ENCODE results near the gene GBX1.

Gene GBX1

GRCh38 chr7:151148319-151149259 lies 18.9 kb downstream of the GBX1 start:
- in situ Hi-C loops (cut with HindIII; ENCODE audit: low sequenced_read_pairs) = no loop called here
- no peak for TF ChIP-seq CTCF (IDR thresholded peaks at IDR 0.05; ENCODE audit: low read depth, low read length, missing control alignments)
- H3K4me3 ChIP-seq (ENCODE audit: low read depth, low read length) = no peak overlapping the region
- DNase-seq (ENCODE audit: low read depth) = no peak

- DNase-seq (ENCODE audit: low read depth) = no peak
- no peak overlapping the region for H3K4me3 ChIP-seq (ENCODE audit: low read depth, low read length)
- in situ Hi-C loops (cut with HindIII; ENCODE audit: low sequenced_read_pairs) = no loop called here
- no peak for TF ChIP-seq CTCF (IDR thresholded peaks at IDR 0.05; ENCODE audit: low read depth, low read length, missing control alignments)
Measured at GRCh38 chr7:151146761-151147160, 20.7 kb downstream of the GBX1 start.

GRCh38 chr7:151144387-151144786 lies 23.1 kb downstream of the GBX1 start:
- no peak overlapping the region for H3K4me3 ChIP-seq (ENCODE audit: low read depth, low read length)
- TF ChIP-seq CTCF (IDR thresholded peaks at IDR 0.05; ENCODE audit: low read depth, low read length, missing control alignments) = no peak
- in situ Hi-C loops (cut with HindIII; ENCODE audit: low sequenced_read_pairs) = no loop called here
- DNase-seq (ENCODE audit: low read depth) = no peak

- H3K4me3 ChIP-seq (ENCODE audit: low read depth, low read length) = no peak overlapping the region
- TF ChIP-seq CTCF (IDR thresholded peaks at IDR 0.05; ENCODE audit: low read depth, low read length, missing control alignments) = no peak
- DNase-seq (ENCODE audit: low read depth) = no peak
- in situ Hi-C loops (cut with HindIII; ENCODE audit: low sequenced_read_pairs) = no loop called here
Measured at GRCh38 chr7:151143261-151144015, 24.1 kb downstream of the GBX1 start.

GRCh38 chr7:151142686-151143040 lies 24.8 kb downstream of the GBX1 start:
- H3K4me3 ChIP-seq (ENCODE audit: low read depth, low read length) = no peak overlapping the region
- no peak for DNase-seq (ENCODE audit: low read depth)
- no peak for TF ChIP-seq CTCF (IDR thresholded peaks at IDR 0.05; ENCODE audit: low read depth, low read length, missing control alignments)
- in situ Hi-C loops (cut with HindIII; ENCODE audit: low sequenced_read_pairs) = no loop called here

- no peak overlapping the region for H3K4me3 ChIP-seq (ENCODE audit: low read depth, low read length)
- DNase-seq (ENCODE audit: low read depth) = no peak
- no peak for TF ChIP-seq CTCF (IDR thresholded peaks at IDR 0.05; ENCODE audit: low read depth, low read length, missing control alignments)
- in situ Hi-C loops (cut with HindIII; ENCODE audit: low sequenced_read_pairs) = no loop called here
Measured at GRCh38 chr7:151141855-151142685, 25.4 kb downstream of the GBX1 start.

Measured in astrocyte of the cerebellum (primary cell).